WTC11 (cell line): ENCODE results near the gene DNAJC16. TPM values are rescaled to one million over a fixed set of nuclear protein-coding genes. Genes with fewer than 3 reads are reported as not detected.

Experiments
- ATAC-seq: fragments of 200-7000 bp; cut with Tn5 transposase; 2 replicates; pipeline ENCODE4 v1.10.0; 2021; ENCODE audit warnings: mild to moderate bottlenecking, moderate library complexity
- Bru-seq: library from RNA; stranded (reverse); fragments of 400-500 nt; gene quantifications from one replicate; lab custom pipeline; 2021; lab: Mats Ljungman, UMichigan
- CTCF ChIA-PET: fragments of 300-600 bp; sonication (Branson Sonifier 250); formaldehyde crosslinking; loops from one replicate; lab custom pipeline; 2021; ENCODE audit warnings: antibody characterized with exemption; lab: Charles Lee
- POLR2A ChIA-PET: fragments of 350-600 bp; sonication (Branson Sonifier 250); formaldehyde crosslinking; loops from one replicate; lab custom pipeline; 2021; ENCODE audit warnings: antibody characterized with exemption; lab: Charles Lee
- DNase-seq: peaks from one replicate; pipeline ENCODE4 v3.0.0; 2021; ENCODE audit warnings: low spot score
- H3K27ac Mint-ChIP-seq: 2 replicates; pipeline ENCODE4 v1.8.0; 2021; ENCODE audit warnings: mixed read lengths
- H3K27me3 Mint-ChIP-seq: 2 replicates; pipeline ENCODE4 v1.8.0; 2021; ENCODE audit warnings: low read depth, mild to moderate bottlenecking, moderate library complexity, mixed read lengths
- H3K36me3 Mint-ChIP-seq: 2 replicates; pipeline ENCODE4 v1.8.0; 2021; ENCODE audit warnings: mixed read lengths
- H3K4me1 Mint-ChIP-seq: 2 replicates; pipeline ENCODE4 v1.8.0; 2022; ENCODE audit warnings: mixed read lengths
- H3K4me3 Mint-ChIP-seq: 2 replicates; pipeline ENCODE4 v1.8.0; 2021; ENCODE audit warnings: mild to moderate bottlenecking, moderate library complexity, mixed read lengths
- H3K9me3 Mint-ChIP-seq: 2 replicates; pipeline ENCODE4 v1.8.0; 2021; ENCODE audit warnings: mixed read lengths
- CREB1 ChIP-seq: sonication (generic); formaldehyde crosslinking; IDR thresholded peaks from 2 replicates; pipeline ENCODE4 v1.8.0; 2023; ENCODE audit warnings: mild to moderate bottlenecking, missing genetic modification reagents
- CREM ChIP-seq: sonication (generic); formaldehyde crosslinking; IDR thresholded peaks from 2 replicates; pipeline ENCODE4 v1.8.1; 2022; ENCODE audit warnings: mild to moderate bottlenecking, missing genetic modification reagents, moderate library complexity
- ETV6 ChIP-seq: sonication (generic); formaldehyde crosslinking; IDR thresholded peaks from 2 replicates; pipeline ENCODE4 v1.8.1; 2022; ENCODE audit warnings: mild to moderate bottlenecking, missing genetic modification reagents
- FOXK1 ChIP-seq: sonication (generic); formaldehyde crosslinking; IDR thresholded peaks from 2 replicates; pipeline ENCODE4 v1.8.0; 2022; ENCODE audit warnings: mild to moderate bottlenecking, moderate library complexity, missing genetic modification reagents
- FOXP1 ChIP-seq: sonication (generic); formaldehyde crosslinking; IDR thresholded peaks from 2 replicates; pipeline ENCODE4 v1.8.0; 2022; ENCODE audit warnings: missing genetic modification reagents, mild to moderate bottlenecking, moderate library complexity, borderline replicate concordance
- GABPB1 ChIP-seq: sonication (generic); formaldehyde crosslinking; IDR thresholded peaks from 2 replicates; pipeline ENCODE4 v1.8.1; 2023; ENCODE audit warnings: mild to moderate bottlenecking, missing genetic modification reagents
- GRHL2 ChIP-seq: fragments of 250-450 bp; sonication (Bioruptor Pico); IDR thresholded peaks from 2 replicates; pipeline ENCODE4 v1.8.0; 2022; ENCODE audit warnings: mild to moderate bottlenecking, moderate library complexity; ENCODE audit not compliant: insufficient replicate concordance, severe bottlenecking
- MYBL2 ChIP-seq: sonication (generic); formaldehyde crosslinking; IDR thresholded peaks from 2 replicates; pipeline ENCODE4 v1.8.1; 2023; ENCODE audit warnings: mild to moderate bottlenecking, moderate library complexity, missing genetic modification reagents
- NFATC4 ChIP-seq: fragments of 250-450 bp; sonication (Bioruptor Pico); IDR thresholded peaks from 2 replicates; pipeline ENCODE4 v1.9.0; 2021; ENCODE audit warnings: mild to moderate bottlenecking
- SMAD3 ChIP-seq: sonication (generic); formaldehyde crosslinking; IDR thresholded peaks from 2 replicates; pipeline ENCODE4 v1.8.0; 2022; ENCODE audit warnings: missing genetic modification reagents, mild to moderate bottlenecking, borderline replicate concordance
- SP1 ChIP-seq: sonication (generic); formaldehyde crosslinking; conservative IDR thresholded peaks from 2 replicates; pipeline ENCODE4 v1.8.1; 2022; ENCODE audit warnings: missing genetic modification reagents
- TEAD1 ChIP-seq: sonication (generic); formaldehyde crosslinking; IDR thresholded peaks from 2 replicates; pipeline ENCODE4 v1.8.0; 2022; ENCODE audit warnings: mild to moderate bottlenecking, missing genetic modification reagents
- ZNF232 ChIP-seq: sonication (generic); formaldehyde crosslinking; IDR thresholded peaks from 2 replicates; pipeline ENCODE4 v1.8.0; 2022; ENCODE audit warnings: mild to moderate bottlenecking, missing genetic modification reagents
- long read RNA-seq, 3 experiments: library from RNA in 1 of 3; library from capped mRNA in 1 of 3; library from polyadenylated mRNA in 1 of 3; unstranded in 2 of 3; stranded (forward) in 1 of 3; transcript quantifications; one replicate each; pipeline ENCODE4 v2.0.0, GENCODE V29; 2021
- total RNA-seq: library from RNA; stranded (reverse); gene quantifications from 3 replicates; pipeline ENCODE4 v1.2.3, GENCODE V29; 2021
- TF ChIP-seq, protein P1 (sequence below): sonication (generic); formaldehyde crosslinking; IDR thresholded peaks from 2 replicates; pipeline ENCODE4 v1.8.1; 2023; ENCODE audit warnings: mild to moderate bottlenecking, moderate library complexity, missing genetic modification reagents
- TF ChIP-seq, protein P2 (sequence below): sonication (generic); formaldehyde crosslinking; IDR thresholded peaks from 2 replicates; pipeline ENCODE4 v1.8.1; 2023; ENCODE audit warnings: mild to moderate bottlenecking, missing genetic modification reagents
- TF ChIP-seq, protein P3 (sequence below): sonication (generic); formaldehyde crosslinking; IDR thresholded peaks from 2 replicates; pipeline ENCODE4 v1.8.1; 2022; ENCODE audit warnings: low read depth, mild to moderate bottlenecking, moderate library complexity, missing genetic modification reagents, borderline replicate concordance
- TF ChIP-seq, protein P4 (sequence below): sonication (generic); formaldehyde crosslinking; IDR thresholded peaks from 2 replicates; pipeline ENCODE4 v1.8.0; 2022; ENCODE audit warnings: mild to moderate bottlenecking, missing genetic modification reagents
- TF ChIP-seq, protein P5 (sequence below): sonication (generic); formaldehyde crosslinking; IDR thresholded peaks from 2 replicates; pipeline ENCODE4 v1.8.1; 2023; ENCODE audit warnings: mild to moderate bottlenecking, missing genetic modification reagents, moderate library complexity
- TF ChIP-seq, protein P6 (sequence below): sonication (generic); formaldehyde crosslinking; IDR thresholded peaks from 2 replicates; pipeline ENCODE4 v1.8.0; 2022; ENCODE audit warnings: mild to moderate bottlenecking, missing genetic modification reagents
- TF ChIP-seq, protein P7 (sequence below): sonication (generic); formaldehyde crosslinking; IDR thresholded peaks from 2 replicates; pipeline ENCODE4 v1.8.0; 2022; ENCODE audit warnings: mild to moderate bottlenecking, missing genetic modification reagents
- TF ChIP-seq, protein P8 (sequence below): sonication (generic); formaldehyde crosslinking; IDR thresholded peaks from 2 replicates; pipeline ENCODE4 v1.8.1; 2022; ENCODE audit warnings: mild to moderate bottlenecking, moderate library complexity, missing genetic modification reagents

Gene DNAJC16
- 16.4 to 20.4 TPM (median 17.5 TPM) in 3 replicates for total RNA-seq
- Bru-seq, nascent RNA, result percentile 74 among the genes with signal in this experiment
- long read RNA-seq, experiment 1, full-length matches to known transcripts, result 45 of 60 reads
- long read RNA-seq, experiment 1, partial matches to known transcripts, result 14 of 60 reads
- long read RNA-seq, experiment 1, other reads (novel, unspliced or antisense), result 1 of 60 reads
- long read RNA-seq, experiment 2, full-length matches to known transcripts, result 2 of 13 reads
- long read RNA-seq, experiment 2, partial matches to known transcripts, result 2 of 13 reads
- long read RNA-seq, experiment 2, other reads (novel, unspliced or antisense), result 9 of 13 reads
- long read RNA-seq, experiment 3, full-length matches to known transcripts, result 1 of 1 reads
- long read RNA-seq, experiment 3, partial matches to known transcripts, result 0 of 1 reads
- long read RNA-seq, experiment 3, other reads (novel, unspliced or antisense), result 0 of 1 reads

DNA sequence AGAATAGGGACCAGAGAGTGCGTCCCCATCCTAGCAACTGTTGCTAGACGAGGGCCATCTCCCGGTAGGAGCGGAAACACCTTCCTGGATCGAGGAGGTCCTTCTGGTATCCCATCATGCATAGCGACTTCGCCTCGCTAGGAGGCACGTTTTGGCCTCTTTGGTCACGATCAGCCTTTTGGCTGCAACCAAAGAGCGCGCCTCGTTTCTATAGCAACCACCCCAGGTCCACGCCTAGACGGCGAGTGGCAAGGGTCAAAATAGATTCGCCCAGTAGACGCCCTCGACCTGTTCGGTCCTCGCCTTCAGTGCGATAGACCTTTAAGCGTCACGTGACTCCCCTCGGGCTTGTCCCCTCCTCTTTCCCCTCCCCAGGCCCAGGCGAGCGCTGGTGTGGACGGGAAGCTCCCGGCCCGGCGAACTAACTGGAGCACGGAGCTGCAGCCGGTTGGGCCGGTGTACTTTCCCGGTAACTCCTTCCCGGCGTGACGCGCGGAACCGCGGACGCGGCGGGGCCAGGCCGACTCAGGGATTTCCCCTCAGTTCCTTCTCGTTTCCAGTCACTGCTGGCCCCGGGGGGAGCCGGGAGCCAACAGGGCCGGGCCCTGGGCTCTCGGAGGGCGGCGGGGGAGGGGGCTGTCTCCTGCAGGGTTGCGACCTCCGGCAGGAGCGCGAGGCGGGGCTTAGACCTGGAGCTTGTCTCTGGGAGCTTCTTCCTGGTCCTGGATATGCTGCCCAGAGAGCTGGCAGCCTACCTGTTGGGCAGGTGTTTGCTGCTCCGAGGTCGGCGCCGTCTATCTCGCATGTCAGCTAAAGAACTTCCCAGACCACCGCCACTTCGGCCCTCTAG is at the start of gene DNAJC16:
Gene DNAJC16 (plus strand): TSS at position 359 of the 850 bp plus-strand sequence. CDS start 2,258 bp downstream, outside the sequence.
- ChIA-PET CTCF (interaction anchor here (0.7 to 1.5 kb wide), 3 partner anchors 13 to 215 kb away, joined by 3 to 7 read pairs (median 3); partner anchors contain the start of gene TMEM82), POLR2A (interaction anchor here (0.6 to 1.3 kb wide), 5 partner anchors 18 to 695 kb away, joined by 3 to 7 read pairs (median 5); no protein-coding TSS in a partner anchor)
- Mint-ChIP-seq H3K9me3 (no peaks in the 10 kb centered on the region), H3K27ac (peak within 1 kb of the TSS; percentile 98), H3K4me3 (peak within 1 kb of the TSS; percentile 94), H3K4me1 (peaks cover 36% of the 10 kb centered on the region), H3K36me3 (no peaks in the 10 kb centered on the region), H3K27me3 (no peaks in the 10 kb centered on the region)
- peak; percentile 99 for DNase-seq
- TF ChIP-seq SP1 (CRISPR knock-in tag) (peak; percentile 86), ETV6 (CRISPR knock-in tag) (peak; percentile 67; the same call in 1 of the 2 replicates), MYBL2 (CRISPR knock-in tag) (0 out of 2 replicates have a peak, but pooled peaks have one; percentile 51), FOXP1 (CRISPR knock-in tag) (peak; percentile 77; the same call in 1 of the 2 replicates), NFATC4 (no peak), CREM (CRISPR knock-in tag) (peak; percentile 49; the same call in 1 of the 2 replicates), GABPB1 (CRISPR knock-in tag) (peak; percentile 62), ZNF232 (peak; percentile 79; the same call in 1 of the 2 replicates), CREB1 (CRISPR knock-in tag) (no peak), TEAD1 (peak; percentile 12; the same call in 1 of the 2 replicates), GRHL2 (no peak), FOXK1 (CRISPR knock-in tag) (peak; percentile 78), SMAD3 (CRISPR knock-in tag) (0 out of 2 replicates have a peak, but pooled peaks have one; percentile 31)
- TF ChIP-seq, protein P1, sequence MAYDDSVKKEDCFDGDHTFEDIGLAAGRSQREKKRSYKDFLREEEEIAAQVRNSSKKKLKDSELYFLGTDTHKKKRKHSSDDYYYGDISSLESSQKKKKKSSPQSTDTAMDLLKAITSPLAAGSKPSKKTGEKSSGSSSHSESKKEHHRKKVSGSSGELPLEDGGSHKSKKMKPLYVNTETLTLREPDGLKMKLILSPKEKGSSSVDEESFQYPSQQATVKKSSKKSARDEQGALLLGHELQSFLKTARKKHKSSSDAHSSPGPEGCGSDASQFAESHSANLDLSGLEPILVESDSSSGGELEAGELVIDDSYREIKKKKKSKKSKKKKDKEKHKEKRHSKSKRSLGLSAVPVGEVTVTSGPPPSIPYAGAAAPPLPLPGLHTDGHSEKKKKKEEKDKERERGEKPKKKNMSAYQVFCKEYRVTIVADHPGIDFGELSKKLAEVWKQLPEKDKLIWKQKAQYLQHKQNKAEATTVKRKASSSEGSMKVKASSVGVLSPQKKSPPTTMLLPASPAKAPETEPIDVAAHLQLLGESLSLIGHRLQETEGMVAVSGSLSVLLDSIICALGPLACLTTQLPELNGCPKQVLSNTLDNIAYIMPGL, result peak; percentile 48; the same call in 1 of the 2 replicates
- TF ChIP-seq, protein P2, sequence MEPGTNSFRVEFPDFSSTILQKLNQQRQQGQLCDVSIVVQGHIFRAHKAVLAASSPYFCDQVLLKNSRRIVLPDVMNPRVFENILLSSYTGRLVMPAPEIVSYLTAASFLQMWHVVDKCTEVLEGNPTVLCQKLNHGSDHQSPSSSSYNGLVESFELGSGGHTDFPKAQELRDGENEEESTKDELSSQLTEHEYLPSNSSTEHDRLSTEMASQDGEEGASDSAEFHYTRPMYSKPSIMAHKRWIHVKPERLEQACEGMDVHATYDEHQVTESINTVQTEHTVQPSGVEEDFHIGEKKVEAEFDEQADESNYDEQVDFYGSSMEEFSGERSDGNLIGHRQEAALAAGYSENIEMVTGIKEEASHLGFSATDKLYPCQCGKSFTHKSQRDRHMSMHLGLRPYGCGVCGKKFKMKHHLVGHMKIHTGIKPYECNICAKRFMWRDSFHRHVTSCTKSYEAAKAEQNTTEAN (CRISPR knock-in tag), result peak; percentile 58; the same call in 1 of the 2 replicates
- TF ChIP-seq, protein P3, sequence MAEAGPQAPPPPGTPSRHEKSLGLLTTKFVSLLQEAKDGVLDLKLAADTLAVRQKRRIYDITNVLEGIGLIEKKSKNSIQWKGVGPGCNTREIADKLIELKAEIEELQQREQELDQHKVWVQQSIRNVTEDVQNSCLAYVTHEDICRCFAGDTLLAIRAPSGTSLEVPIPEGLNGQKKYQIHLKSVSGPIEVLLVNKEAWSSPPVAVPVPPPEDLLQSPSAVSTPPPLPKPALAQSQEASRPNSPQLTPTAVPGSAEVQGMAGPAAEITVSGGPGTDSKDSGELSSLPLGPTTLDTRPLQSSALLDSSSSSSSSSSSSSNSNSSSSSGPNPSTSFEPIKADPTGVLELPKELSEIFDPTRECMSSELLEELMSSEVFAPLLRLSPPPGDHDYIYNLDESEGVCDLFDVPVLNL (CRISPR knock-in tag), result no peak
- TF ChIP-seq, protein P4, sequence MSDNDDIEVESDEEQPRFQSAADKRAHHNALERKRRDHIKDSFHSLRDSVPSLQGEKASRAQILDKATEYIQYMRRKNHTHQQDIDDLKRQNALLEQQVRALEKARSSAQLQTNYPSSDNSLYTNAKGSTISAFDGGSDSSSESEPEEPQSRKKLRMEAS (CRISPR knock-in tag), result peak; percentile 69
- TF ChIP-seq, protein P5, sequence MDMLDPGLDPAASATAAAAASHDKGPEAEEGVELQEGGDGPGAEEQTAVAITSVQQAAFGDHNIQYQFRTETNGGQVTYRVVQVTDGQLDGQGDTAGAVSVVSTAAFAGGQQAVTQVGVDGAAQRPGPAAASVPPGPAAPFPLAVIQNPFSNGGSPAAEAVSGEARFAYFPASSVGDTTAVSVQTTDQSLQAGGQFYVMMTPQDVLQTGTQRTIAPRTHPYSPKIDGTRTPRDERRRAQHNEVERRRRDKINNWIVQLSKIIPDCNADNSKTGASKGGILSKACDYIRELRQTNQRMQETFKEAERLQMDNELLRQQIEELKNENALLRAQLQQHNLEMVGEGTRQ (CRISPR knock-in tag), result peak; percentile 100
- TF ChIP-seq, protein P6, sequence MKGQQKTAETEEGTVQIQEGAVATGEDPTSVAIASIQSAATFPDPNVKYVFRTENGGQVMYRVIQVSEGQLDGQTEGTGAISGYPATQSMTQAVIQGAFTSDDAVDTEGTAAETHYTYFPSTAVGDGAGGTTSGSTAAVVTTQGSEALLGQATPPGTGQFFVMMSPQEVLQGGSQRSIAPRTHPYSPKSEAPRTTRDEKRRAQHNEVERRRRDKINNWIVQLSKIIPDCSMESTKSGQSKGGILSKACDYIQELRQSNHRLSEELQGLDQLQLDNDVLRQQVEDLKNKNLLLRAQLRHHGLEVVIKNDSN, result peak; percentile 99
- TF ChIP-seq, protein P7, sequence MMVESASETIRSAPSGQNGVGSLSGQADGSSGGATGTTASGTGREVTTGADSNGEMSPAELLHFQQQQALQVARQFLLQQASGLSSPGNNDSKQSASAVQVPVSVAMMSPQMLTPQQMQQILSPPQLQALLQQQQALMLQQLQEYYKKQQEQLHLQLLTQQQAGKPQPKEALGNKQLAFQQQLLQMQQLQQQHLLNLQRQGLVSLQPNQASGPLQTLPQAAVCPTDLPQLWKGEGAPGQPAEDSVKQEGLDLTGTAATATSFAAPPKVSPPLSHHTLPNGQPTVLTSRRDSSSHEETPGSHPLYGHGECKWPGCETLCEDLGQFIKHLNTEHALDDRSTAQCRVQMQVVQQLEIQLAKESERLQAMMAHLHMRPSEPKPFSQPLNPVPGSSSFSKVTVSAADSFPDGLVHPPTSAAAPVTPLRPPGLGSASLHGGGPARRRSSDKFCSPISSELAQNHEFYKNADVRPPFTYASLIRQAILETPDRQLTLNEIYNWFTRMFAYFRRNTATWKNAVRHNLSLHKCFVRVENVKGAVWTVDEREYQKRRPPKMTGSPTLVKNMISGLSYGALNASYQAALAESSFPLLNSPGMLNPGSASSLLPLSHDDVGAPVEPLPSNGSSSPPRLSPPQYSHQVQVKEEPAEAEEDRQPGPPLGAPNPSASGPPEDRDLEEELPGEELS (CRISPR knock-in tag), result 0 out of 2 replicates have a peak, but pooled peaks have one; percentile 67
- TF ChIP-seq, protein P8, sequence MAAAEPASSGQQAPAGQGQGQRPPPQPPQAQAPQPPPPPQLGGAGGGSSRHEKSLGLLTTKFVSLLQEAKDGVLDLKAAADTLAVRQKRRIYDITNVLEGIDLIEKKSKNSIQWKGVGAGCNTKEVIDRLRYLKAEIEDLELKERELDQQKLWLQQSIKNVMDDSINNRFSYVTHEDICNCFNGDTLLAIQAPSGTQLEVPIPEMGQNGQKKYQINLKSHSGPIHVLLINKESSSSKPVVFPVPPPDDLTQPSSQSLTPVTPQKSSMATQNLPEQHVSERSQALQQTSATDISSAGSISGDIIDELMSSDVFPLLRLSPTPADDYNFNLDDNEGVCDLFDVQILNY, result 0 out of 2 replicates have a peak, but pooled peaks have one; percentile 22
- peak; percentile 57 for ATAC-seq
